Measurements from ENCODE around the gene AOPEP.

AOPEP gene

DNA sequence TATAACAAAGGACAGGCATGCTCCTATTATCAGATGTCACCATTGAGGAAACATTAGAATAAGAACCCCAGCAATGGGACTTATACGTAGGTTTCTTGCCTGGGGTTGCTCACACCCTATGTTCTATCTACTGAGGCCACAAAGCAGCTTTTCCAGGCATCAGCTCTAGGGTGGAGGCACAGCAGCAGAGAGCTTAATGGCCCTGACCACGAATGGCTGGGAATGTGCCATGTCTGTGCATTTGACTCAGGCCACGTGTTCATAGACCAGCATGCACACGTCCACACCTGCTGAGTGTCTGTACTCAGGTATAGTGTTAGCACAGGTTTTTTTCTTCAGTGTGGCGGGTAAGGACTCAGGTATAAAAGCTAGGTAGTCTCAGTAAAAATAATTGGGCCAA lies 129.4 kb downstream of the AOPEP start:
- DNase-seq, result no peak

DNA sequence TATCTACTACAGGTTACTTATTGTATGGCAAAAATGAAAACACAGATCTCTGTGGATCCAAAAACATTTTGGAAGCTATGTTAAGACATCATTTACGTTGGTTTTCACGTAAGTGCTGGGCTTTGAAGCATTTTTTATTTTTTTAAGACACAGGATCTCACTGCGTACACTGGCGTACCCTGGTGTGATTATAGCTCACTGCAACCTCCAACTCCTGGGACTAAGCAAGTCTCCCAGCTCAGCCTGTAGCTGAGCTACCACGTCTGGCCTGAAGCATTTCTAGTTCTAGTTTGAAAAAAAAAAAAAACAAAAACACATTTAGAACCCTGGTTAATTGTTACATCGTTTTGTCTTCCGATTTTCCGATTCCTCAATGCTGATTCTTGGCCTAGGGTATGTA lies 131.3 kb downstream of the AOPEP start:
- no peak for DNase-seq

DNA sequence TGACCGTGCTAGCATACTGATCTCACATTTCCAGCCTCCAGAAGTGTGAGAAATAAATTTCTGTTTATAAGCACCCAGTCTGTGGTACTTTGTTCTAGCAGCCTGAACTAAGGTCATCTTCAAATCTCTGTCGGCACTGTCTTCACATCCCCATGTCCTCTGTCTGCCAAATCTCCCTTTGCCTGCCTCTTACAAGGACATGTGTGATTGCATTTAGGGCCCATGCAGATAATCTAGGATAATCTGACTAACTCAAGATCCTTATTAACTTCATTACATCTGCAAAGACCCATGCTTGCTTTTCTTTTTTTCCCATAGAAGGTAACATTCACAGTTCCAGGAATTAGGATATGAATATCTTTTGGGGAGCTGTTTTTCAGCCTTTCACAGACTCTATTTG lies 132.7 kb downstream of the AOPEP start:
- DNase-seq, result no peak

DNA sequence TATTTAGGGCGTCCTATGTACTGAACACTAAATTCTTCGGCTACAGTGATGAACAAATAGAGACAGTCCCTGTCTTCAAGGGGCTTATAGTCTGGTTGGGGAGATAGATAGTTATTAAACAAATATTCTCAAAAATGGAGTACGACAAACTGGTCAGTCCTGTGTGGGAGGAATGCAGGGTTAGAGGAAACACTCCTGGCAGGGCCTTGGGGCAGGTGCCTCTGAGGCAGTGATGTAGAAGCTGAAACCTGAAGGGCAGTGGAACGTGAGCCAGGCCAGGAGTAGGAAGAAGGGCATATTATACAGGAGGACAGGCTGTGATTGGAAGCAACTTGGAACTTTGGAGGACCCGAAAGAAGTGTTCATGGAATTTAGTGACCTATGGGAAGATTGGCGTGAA lies 133.4 kb downstream of the AOPEP start:
- no peak for DNase-seq

DNA sequence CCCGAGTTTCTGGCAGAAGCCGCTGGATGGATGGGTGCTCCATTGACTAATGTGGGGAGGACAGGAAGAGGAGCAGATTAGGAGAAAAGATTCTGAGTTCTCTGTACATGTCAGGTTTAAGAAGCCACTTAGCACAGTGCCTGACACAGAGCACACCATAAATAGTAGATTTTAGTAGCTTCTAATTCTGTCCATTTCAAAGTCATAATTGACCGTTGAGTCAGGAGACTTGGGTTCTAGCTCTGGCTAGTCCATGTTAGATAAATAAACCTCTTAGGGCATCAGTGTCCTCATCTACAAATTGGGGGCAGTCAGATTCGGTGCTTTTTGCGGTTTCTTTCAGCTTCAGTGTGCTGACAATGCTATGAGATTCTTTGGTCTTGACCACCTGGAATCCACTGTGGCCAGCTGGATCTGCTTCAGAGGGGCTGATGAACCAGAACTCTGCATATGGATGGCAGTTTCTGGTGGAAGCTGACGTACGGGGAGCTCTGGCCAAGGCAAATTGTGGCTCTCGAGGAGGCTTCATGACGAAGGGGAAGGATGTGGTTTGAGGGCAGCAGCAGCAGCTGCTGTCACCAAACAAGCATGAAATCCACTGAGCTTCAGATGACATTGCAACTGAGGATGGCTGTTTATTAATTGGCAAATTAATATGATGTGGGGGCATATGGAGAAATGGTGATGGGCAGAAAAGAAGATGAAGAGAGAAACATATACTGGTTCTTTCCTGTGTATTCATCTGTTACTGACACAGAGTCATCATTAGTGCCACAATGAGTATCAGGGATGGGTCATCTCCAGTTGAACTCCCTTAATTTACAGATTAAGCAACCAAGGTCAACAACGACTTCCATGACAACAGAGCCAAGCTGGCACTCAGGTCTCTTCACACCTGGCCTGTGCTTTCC lies 134.4 kb downstream of the AOPEP start:
- DNase-seq, result peak; percentile 51 to 59

DNA sequence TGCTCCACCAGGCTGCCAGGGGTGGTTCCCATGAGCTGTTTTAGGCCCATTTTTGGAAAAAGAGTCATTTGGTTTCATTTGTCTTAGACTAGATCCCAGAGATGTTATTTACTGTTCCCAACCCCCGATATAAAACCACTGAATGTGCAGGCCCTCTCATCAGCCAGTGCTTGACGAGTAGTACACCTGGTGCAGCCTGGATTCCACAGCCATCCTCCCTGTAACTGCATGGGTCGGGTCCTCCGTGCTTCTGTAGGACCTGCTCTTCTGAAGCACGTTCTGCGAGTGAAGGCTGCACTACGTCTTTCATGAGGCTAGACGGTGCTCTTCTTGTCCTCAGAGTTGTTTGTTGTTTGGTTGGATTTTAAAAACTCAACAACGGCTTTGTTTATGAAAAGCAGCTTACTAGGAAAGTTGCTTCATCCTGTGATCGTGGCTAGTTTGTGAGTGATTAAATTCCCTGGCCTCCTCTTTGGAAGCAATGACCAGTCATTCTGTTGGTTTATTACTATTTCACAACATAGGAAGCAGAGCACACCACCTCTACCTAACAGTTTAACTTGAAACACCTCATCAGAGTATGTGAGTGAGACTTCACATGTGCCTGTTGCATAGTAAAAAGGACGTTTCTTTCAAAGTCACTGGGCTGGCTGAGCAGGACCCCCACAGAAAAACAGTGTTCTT lies 135.2 kb downstream of the AOPEP start:
- no peak for DNase-seq

DNA sequence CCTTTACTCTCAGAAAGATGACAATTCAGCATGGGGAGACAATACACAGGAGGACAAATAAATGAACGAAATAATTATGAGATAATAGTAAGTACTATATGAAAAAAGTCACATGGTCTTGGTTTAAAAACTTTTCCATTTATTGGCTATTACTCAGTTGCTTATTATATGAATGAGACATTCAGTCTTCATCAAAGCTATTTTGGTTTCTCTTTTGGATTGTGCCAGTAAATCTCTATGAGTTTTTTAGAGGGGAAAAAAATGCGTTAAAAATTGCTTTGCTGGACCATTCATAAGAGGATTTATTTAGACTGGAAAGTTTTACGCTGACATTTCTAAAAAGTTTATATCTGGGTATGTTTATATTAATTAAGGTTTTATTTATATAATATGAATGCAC lies 137.7 kb downstream of the AOPEP start:
- no peak for DNase-seq

DNA sequence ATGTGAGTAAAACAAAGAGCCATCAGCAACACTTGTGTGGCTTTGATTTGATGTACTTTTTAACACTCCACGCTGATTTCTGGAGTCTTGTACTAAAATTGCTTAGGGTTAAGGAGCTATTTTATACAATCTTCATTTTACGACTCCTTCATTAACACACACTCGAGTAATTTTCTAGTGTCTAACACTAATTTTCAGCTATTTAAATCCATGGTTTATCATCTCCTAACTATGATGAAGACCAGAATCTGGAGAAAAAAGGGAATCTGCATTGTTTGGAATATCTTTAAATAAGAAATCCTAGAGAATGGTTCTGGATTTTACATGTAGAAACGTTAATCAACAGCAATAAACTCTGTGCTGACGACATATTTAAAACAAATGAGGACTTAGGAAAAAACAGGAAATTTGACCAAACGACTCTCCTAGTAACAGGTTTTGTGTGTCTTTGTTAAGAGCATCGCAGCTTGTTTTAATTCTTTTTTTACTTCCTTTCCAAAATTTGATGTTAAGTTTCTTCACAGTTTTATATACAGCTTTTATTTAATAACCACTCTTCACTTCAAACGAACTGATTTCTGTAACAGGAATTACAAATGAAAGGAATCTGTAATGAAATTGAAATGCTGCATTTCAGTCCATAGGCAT lies 138.5 kb downstream of the AOPEP start:
- DNase-seq, result no peak

DNA sequence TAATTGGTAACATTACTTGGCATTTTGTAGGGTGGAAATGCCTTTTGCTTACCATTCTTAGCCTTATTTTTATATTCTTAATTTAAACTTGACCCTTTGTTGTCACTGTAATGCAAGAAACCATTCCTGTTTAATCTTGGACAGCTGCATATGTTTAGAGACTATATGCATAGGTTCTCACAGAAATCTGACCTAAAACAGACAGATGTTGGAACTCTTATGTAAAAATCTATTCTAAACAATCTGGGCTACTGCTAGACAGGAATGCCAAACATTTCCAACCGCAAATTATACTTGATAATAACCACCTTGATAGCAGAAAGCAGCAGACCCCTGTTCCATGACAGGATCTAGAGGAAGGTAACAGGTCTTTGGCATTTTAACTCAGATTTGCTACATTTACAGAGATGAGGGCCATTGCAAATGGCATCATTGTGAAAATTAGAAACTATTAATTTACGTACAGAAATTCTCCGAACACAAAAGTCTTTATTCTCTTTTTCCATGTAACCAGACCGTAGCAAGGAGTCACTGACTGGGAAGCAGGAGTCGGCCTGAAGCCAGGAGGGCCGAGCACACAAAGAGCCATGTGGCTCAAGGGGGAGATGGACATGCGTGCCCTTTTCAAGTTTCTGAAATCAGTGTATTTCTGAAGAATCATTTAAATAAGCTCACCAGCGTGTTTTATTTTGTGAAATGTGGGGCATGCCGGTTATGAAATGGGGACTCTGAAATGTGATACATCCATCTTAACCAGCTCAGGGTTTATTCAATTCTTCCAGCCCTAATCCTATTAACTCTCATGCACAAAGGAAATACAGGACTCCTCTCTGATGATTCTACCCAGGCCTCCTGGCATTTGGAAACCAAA lies 139.3 kb downstream of the AOPEP start:
- no peak for DNase-seq

DNA sequence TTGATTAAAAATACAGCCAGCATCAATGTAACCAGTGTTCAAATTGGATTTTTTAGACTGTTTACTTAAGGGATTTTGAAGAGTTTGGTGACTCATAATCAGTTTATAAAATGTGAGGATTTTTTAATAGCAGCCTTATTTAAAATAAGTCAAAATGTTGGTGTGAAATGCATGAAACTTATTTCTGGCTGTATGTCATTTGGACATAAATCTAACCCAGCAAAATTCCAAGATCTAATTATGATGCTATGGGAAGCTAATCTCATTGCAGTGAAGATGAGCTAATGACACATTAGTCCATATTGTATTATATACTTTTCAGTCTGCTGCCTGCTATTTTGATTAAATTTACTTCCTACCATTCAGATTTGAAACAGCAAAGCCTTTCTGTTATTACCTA lies 140.3 kb downstream of the AOPEP start:
- no peak for DNase-seq

DNA sequence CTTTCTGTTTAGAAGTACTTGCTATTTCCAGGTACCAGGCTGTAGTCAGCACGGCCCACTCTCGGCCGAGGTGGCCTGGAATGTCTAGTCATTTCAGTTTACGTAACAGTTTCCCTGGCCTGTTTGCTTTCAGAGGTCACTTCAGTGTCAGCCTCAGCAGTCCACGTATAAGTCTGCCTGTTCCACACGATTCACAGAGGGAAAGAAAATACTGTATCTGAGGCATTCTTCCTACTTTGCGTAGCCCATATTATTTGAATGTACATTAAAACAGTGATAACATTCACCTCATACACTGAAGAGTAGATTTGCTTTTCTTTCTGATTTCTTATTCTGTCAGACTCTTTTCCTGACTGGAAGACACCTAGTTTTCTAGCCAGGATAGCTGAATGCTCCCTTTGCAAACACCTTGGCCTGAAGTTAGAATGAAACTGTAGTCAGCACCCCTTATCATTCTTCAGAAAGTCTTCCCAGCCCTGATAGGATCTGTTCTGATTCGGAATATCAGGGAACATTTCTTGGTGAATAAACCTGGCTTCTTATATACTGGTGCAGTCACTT lies 140.9 kb downstream of the AOPEP start:
- DNase-seq, result no peak

DNA sequence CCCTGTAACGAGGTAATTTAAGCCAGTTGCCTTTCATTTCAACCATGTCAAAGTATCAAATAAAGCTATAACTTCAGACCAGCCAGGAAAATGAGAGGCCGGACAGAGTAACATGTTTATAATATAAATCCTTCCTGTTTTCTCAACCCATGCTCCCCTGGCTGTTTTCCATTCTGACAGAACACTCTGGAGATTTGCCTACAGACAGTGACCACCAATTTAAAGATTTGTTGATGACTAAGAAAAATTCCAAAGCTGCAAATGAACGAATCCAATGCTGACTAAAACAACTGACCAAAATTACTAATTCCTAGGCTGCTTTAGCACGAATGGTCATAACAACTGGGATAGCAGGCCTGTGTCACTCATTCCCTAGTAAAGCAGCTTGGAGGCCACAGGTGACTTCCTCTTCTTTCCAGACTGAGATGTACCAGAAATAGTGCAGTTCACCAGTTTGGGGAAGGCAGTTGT lies 141.4 kb downstream of the AOPEP start:
- no peak for DNase-seq

DNA sequence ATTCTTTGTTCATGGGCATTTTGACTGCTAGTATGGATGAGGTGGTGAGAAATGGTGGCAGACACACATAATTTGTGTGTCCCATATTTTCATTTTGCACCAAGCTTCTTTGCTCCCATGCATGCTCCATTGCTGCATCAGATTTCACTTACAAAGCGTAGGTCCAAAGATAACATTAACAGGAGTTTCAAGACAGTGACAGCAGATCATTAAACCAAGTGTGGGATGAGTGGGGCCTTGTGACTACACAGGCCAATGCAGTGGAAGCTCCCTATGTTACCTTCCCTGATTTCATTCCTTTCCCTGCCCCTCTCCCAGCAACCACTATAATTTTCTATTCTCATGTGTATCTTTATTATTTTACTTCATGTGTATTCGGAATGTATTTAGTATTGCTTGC lies 142.0 kb downstream of the AOPEP start:
- DNase-seq, result no peak

DNA sequence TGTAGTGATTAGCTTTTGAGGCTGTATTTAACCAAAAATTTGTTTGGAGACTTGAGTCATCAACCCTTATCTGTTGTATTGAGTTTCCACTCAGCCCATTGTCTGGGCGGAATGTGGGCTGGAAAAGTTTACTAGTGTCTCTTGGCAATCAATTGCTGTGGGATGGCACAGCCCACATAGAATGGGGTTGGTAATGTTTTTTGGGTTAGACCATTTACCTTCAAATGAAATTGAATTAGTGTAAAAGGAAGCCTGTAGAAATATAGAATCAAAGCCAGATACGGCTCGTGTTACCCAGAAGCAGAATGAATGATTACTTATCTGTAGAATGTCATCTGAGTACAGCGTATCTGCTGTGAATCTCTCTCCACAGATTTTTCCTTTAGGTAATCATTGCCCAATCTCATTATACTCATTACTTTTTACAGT lies 142.9 kb downstream of the AOPEP start:
- DNase-seq, result peak in 1 of 2 donors; percentile 17

DNA sequence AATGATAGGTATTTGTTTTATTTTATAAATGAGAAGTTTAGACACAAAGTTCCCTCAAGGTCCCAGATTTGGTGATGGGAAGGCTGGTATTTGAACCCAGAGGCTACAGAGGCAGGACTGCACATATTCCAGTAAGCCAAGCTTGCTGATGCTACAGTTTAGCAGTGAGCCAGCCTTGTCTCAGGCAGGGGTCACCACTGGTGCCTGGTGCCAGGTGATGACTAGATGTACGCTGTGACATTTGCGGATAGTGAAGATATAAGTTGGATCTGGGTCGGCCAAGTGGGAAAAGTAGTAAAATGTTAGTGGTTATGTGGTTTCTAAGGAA lies 143.9 kb downstream of the AOPEP start:
- DNase-seq, result no peak

DNA sequence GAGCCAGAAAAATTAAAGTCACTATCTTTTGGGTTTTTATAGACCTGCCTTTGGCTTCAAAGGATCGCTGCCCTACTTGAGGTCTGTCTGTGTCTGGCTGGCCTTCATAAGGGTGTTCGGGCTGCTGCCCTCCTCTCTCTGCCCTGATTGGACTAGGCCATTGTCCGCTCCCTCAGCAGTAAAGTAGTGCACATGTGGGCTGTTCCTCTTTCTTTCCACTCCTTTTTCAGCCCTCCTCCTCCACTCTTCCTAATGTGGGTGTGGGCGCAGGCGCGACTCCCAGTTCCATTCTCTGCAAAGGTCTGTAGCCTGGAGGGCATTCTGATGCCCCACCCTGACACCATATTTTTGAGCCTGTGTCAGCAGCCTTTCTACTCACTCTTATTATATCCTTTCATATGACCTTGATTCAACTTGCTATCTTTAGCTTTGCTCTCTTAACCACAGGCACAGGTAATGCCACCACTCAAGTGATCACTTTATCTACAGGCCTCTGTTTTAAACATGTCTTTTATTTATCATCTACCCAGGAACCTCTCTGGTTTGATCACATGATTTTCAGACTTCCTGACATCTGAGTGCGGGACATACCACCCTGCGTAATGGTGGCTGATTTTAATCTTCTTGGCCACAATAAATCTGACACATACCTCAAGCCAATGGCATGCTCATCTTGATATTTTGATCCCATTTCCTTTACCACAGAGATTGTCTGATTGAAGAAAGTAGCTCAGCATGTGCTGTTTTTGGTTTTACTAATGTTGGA lies 144.5 kb downstream of the AOPEP start:
- peak in 1 of 2 donors; percentile 14 for DNase-seq

DNA sequence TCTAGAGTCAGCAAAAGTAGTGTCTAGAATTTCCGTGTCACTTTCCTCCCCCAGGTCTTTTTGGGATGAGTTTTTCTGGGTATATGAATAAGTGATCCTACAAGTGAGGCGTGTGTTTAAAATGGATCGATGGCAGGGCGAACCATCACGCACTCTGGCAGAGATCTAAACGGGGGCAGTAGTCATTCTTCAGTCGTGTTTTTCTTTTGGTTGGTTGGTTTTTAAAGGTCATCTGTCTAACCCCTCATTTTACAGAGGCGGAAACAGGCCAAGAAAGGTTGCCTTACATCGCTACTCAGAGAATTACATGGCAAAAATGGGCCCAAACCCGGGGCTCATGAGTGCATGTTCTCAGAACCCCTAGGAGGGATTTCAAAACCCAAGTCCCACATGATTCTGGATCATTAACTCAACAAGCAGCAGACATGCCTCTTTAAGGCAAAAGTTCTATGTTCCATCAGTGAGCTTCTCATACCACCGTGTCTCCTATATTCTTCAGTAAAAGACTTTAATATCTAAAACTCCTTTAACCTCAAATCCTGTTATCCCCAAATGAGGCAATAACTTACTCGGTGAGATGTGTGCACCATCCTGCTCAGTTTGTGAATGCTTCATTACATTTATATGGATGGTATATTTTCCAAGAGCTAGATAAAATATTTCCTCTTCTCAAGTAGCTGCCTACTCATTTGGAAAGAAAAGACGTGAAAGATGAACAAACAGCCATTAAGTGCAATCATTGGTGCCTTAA lies 145.8 kb downstream of the AOPEP start:
- no peak for DNase-seq

DNA sequence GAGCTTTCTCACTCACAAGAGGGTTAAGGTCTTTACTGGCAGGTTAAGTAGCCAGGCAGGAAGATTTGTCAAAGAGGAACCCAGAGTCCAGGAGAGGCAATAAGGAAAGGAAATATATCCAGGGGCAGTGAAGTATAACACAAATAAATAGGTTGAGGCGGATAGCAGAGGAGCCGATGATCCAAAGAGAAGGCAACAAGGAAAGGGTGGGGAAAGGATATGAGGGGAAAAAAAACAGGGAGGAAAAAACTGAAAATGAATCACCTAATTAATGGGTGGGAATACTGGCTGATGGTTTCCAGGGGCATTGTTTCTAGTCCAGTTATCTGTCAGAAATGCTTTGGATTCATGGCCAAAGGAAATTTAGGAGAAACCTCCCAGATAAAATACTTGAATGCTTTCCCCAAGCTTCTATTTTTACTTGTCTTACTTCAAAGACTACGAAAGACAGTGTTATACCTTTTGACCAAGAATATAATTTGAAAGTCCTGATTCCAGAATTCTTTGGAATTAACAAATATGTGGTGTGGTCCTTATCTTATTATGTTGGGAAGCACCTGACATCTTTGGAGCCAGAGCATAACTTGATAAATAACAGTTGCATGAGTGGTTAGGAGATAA lies 146.5 kb downstream of the AOPEP start:
- no peak for DNase-seq

DNA sequence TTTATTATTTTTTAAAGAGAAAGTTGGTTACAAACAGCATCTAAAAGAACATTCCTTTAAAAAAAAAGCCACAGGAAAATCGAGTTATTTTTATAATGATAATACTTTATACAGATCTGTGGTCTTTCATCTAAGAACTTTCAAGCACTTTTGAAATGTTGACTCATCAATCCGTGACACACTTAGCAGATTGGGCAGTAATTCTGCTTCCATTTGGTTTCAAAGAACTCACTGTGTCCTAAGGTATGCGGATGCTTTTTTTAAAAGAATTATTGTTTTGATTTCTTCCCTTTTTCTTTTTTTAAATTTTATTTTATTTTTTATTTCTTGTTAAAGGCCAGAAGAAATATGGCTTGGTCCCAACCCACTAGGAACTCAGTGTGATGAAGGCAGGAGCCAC lies 147.8 kb downstream of the AOPEP start:
- DNase-seq, result no peak

DNA sequence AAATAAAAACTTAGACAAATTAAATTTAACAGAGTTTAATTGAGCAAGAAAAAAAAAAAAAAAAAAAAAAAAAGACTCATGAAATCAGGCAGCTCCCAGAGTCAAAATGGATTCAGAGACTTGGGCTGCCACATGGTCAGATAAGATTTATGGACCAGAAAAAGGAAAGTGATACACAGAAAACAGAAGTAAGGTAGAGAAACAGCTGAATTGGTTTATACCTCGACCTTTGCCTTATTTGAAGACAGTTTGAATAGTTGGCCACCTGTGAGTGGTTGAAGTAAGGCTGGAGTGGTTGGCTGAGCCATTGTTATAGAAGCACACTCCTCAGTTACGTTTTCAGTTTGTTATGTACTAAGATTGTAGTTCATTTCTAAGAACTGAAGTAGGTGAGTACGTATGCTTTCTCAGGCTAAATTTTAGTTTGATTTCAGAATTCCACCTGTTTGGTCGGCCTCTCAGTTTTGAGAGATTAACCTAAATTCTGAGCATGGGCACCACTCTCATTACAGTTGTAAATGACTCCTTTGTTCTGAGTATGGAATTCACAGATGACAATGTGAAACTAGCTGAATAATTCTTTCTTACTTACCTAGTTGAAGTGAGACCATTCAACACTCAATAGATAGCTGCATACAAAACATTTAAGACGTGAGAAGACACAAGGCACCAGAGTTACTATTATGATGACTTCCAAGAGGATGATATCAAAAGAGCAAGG lies 149.0 kb downstream of the AOPEP start:
- no peak for DNase-seq
